ENCODE data around the gene SEPTIN10. TPM values are rescaled to one million over a fixed set of nuclear protein-coding genes. Genes with fewer than 3 reads are reported as not detected.

The SEPTIN10 gene
- total RNA-seq, 1 experiment from 2014 or later, result 105 TPM

DNA sequence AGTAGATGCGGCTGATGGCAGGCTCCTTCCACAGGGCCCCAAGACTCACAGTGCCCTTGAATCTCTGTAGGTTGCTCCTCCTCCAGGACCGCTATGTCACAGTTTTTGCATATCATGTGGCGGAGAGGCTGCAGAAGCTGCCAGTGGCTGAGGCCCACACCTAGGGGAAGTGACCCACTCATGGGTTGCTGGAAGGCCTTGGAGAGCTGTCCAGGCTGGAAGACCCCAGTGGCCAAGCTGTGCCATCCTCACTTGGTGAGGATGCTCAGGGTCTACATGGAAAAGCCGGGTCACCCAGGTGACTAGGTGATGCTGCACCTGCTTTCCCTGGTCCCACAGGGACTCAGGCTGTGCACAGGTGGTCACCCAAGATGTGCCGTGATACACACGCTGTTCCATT is 90.6 kb downstream of the SEPTIN10 start:
- TF ChIP-seq, protein P1, sequence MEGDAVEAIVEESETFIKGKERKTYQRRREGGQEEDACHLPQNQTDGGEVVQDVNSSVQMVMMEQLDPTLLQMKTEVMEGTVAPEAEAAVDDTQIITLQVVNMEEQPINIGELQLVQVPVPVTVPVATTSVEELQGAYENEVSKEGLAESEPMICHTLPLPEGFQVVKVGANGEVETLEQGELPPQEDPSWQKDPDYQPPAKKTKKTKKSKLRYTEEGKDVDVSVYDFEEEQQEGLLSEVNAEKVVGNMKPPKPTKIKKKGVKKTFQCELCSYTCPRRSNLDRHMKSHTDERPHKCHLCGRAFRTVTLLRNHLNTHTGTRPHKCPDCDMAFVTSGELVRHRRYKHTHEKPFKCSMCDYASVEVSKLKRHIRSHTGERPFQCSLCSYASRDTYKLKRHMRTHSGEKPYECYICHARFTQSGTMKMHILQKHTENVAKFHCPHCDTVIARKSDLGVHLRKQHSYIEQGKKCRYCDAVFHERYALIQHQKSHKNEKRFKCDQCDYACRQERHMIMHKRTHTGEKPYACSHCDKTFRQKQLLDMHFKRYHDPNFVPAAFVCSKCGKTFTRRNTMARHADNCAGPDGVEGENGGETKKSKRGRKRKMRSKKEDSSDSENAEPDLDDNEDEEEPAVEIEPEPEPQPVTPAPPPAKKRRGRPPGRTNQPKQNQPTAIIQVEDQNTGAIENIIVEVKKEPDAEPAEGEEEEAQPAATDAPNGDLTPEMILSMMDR (IDR thresholded peaks at IDR 0.05; ENCODE audit: unreplicated experiment), result no peak
- H3K4me1 Mint-ChIP-seq (ENCODE audit: insufficient read depth, unreplicated experiment), result peaks cover 6% of the 10 kb centered on the region
- H3K4me3 Mint-ChIP-seq (ENCODE audit: unreplicated experiment), result no peak overlapping the region
- no peaks in the 10 kb centered on the region for H3K9me3 Mint-ChIP-seq (ENCODE audit: unreplicated experiment)
- no peak overlapping the region for H3K27ac Mint-ChIP-seq (ENCODE audit: low read depth, unreplicated experiment)
- intact Hi-C loops (cut with micrococcal nuclease), result no loop called here
- no TSS peak for BruUV-seq (replicated peaks)
- ChIA-PET POLR2A (interaction anchor here (1.1 kb wide), 1 partner anchor 9 kb away, joined by 3 read pairs; no protein-coding TSS in a partner anchor), CTCF (interaction anchor here (1.1 kb wide), 1 partner anchor 23 kb away, joined by 5 read pairs; no protein-coding TSS in a partner anchor)
- DNase-seq (ENCODE audit: unreplicated experiment), result no peak
- H3K27me3 Mint-ChIP-seq (ENCODE audit: insufficient read depth, unreplicated experiment), result no peaks in the 10 kb centered on the region
- no peaks in the 10 kb centered on the region for H3K36me3 Mint-ChIP-seq (ENCODE audit: insufficient read depth, unreplicated experiment)

DNA sequence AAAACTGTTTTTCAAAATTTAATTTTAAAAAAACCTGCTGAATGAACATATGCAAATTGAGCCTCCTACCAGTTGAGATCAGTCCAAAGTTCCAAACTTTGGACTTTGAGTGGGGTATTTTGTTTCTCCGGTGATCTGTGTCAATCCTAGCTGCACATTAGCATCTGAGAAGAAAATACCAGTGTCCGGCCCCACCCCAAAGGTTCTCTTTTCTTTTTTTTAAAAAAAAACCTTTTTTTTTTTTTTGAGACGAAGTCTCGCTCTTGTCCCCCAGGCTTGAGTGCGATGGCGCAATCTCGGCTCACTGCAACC is 91.7 kb downstream of the SEPTIN10 start:
- DNase-seq (ENCODE audit: unreplicated experiment), result no peak
- no peaks in the 10 kb centered on the region for H3K27me3 Mint-ChIP-seq (ENCODE audit: insufficient read depth, unreplicated experiment)
- H3K9me3 Mint-ChIP-seq (ENCODE audit: unreplicated experiment), result no peaks in the 10 kb centered on the region
- no TSS peak for BruUV-seq (replicated peaks)
- CTCF ChIA-PET, result interaction anchor here (0.6 to 1.4 kb wide), 3 partner anchors 12 to 676 kb away, joined by 3 to 7 read pairs (median 3); no protein-coding TSS in a partner anchor
- H3K36me3 Mint-ChIP-seq (ENCODE audit: insufficient read depth, unreplicated experiment), result no peaks in the 10 kb centered on the region
- intact Hi-C loops (cut with micrococcal nuclease), result no loop called here
- H3K27ac Mint-ChIP-seq (ENCODE audit: low read depth, unreplicated experiment), result no peak overlapping the region
- TF ChIP-seq, protein P1 (IDR thresholded peaks at IDR 0.05; ENCODE audit: unreplicated experiment), result no peak
- POLR2A ChIA-PET, result no interaction called here
- no peaks in the 10 kb centered on the region for H3K4me1 Mint-ChIP-seq (ENCODE audit: insufficient read depth, unreplicated experiment)
- H3K4me3 Mint-ChIP-seq (ENCODE audit: unreplicated experiment), result no peak overlapping the region

DNA sequence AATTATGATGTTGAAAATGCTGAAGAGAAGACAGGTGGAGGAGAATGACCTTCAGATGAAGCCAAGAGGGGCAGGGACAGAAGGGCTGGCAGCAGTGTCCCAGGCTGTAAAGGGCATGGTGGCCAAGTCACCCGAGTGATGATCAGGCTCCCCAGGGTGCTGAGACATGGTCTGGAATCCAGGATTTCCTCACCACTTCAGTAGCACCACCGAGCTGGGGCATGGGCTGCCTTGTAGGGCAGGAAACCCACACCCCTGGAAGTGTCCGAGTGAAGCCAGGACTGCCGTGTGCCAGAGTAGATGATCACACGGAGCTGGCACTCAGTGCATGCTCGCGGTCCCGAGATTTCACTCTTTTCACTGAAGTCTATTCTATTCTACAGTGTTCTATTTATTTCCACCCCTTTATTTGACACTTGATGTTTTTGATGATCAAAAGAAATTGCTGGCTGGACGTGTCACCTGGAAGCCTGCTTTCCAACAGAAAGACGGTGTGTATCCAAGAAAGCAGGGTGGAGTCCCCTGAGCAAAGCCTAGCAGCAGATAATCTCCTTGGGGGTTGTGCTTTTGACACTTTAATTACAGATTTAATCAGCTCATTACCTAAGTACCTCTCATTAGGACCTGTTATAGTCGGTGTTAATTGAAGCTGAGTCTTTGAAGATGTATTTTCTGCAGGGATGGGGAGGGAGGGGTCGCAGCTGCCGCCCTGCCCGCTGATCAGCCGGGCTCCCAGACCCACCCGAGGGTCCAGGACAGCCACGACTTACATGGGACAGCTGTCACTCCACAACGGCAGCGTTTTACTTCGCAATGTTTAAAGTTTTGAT is 92.3 kb downstream of the SEPTIN10 start:
- no peak overlapping the region for H3K27ac Mint-ChIP-seq (ENCODE audit: low read depth, unreplicated experiment)
- intact Hi-C loops (cut with micrococcal nuclease), result no loop called here
- no peaks in the 10 kb centered on the region for H3K27me3 Mint-ChIP-seq (ENCODE audit: insufficient read depth, unreplicated experiment)
- H3K4me1 Mint-ChIP-seq (ENCODE audit: insufficient read depth, unreplicated experiment), result no peaks in the 10 kb centered on the region
- ChIA-PET POLR2A (no interaction called here), CTCF (interaction anchor here (0.6 to 1.4 kb wide), 3 partner anchors 11 to 675 kb away, joined by 3 to 7 read pairs (median 5); no protein-coding TSS in a partner anchor)
- H3K4me3 Mint-ChIP-seq (ENCODE audit: unreplicated experiment), result no peak overlapping the region
- DNase-seq (ENCODE audit: unreplicated experiment), result no peak
- TF ChIP-seq, protein P1 (IDR thresholded peaks at IDR 0.05; ENCODE audit: unreplicated experiment), result no peak
- no peaks in the 10 kb centered on the region for H3K36me3 Mint-ChIP-seq (ENCODE audit: insufficient read depth, unreplicated experiment)
- H3K9me3 Mint-ChIP-seq (ENCODE audit: unreplicated experiment), result no peaks in the 10 kb centered on the region
- BruUV-seq (replicated peaks), result no TSS peak

DNA sequence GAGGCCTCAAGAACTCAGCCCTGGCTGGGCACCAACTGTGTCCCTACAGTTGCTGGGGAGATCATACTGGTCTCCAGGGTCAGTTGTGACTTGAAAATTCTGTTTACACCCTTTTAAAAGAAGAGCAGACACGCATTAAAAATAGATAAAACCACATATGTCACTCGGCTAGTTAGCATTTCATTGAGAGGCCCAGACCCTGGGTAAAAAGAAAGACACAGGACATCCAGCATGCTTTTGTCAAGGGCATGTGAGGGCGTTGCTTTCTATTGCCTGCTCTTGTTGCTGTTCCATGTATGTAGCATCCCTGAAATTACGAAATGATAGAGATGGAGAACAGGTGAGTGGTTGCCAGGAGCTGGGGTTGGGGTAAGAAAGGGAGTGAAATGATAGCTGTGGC is 94.3 kb downstream of the SEPTIN10 start:
- Mint-ChIP-seq H3K9me3 (ENCODE audit: unreplicated experiment) (no peaks in the 10 kb centered on the region), H3K4me3 (ENCODE audit: unreplicated experiment) (no peak overlapping the region), H3K36me3 (ENCODE audit: insufficient read depth, unreplicated experiment) (no peaks in the 10 kb centered on the region), H3K27me3 (ENCODE audit: insufficient read depth, unreplicated experiment) (no peaks in the 10 kb centered on the region), H3K4me1 (ENCODE audit: insufficient read depth, unreplicated experiment) (peaks cover 6% of the 10 kb centered on the region), H3K27ac (ENCODE audit: low read depth, unreplicated experiment) (no peak overlapping the region)
- no peak for DNase-seq (ENCODE audit: unreplicated experiment)
- CTCF ChIA-PET, result interaction anchor here (1.0 kb wide), 1 partner anchor 27 kb away, joined by 3 read pairs; no protein-coding TSS in a partner anchor
- BruUV-seq (replicated peaks), result no TSS peak
- TF ChIP-seq, protein P1 (IDR thresholded peaks at IDR 0.05; ENCODE audit: unreplicated experiment), result no peak
- intact Hi-C loops (cut with micrococcal nuclease), result loop anchor here (10.0 kb wide), 1 partner anchor 255 kb away; no protein-coding TSS in a partner anchor
- POLR2A ChIA-PET, result interaction anchor here (0.6 kb wide), 1 partner anchor 361 kb away, joined by 3 read pairs; no protein-coding TSS in a partner anchor
